ENCODE results near the gene LILRA6.
"Not testable (repeated sequence)": the region's sequence is repeated elsewhere in the genome, so short reads cannot be mapped to it uniquely, and the experiment has no call there.

Gene LILRA6

DNA sequence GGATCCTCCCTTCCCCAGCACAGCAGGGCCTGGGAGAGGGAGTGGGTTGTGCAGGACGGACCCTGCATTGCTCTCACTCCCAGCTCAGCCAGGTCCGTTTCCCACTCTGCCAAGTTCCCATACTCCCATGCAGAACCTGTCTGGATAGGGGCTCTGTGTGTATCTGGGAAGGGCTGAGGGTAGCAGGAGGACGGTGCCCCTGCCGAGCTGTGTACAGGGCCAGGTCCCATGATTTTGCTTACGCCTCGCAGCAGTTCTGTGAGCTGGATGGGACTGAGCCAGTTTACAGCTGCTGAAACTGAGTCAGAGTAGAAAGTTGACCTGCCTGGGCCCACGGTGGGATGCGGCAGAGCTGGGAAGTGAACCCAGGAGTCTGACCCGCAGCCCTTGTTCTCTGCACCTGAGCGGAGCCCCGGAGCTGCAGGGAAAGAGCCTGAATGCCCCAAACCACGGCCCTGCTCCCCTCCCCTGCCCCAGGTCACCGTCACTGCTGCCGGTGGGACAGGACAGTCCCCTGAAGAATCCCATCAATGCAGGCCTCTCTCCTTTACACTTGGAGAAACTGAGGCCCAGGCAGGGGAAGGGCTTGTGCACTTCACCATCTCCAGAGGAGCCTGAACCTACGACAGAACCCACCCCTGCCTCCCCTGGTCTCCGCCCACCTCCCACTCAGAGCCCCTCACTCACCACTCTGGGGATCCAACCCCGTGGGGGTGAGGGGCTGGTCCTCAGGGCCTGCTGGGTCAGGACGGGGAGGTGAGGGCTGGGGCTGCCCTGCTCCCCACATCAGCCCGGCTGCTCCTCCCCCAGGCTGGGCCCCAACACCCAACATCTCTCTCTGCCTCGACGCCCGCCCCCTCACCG lies 11.0 kb upstream of the LILRA6 start:
- Histone ChIP-seq H3K9ac (ENCODE audit: low read depth, low read length) (no peak overlapping the region), H3K9me3 (ENCODE audit: control insufficient read depth, insufficient read depth, low read length) (no peaks in the 10 kb centered on the region), H3K36me3 (ENCODE audit: insufficient read depth, low read length) (no peaks in the 10 kb centered on the region), H3K4me1 (ENCODE audit: insufficient read depth, low read length) (peaks cover 11% of the 10 kb centered on the region; the same call in 1 of the 2 replicates)

DNA sequence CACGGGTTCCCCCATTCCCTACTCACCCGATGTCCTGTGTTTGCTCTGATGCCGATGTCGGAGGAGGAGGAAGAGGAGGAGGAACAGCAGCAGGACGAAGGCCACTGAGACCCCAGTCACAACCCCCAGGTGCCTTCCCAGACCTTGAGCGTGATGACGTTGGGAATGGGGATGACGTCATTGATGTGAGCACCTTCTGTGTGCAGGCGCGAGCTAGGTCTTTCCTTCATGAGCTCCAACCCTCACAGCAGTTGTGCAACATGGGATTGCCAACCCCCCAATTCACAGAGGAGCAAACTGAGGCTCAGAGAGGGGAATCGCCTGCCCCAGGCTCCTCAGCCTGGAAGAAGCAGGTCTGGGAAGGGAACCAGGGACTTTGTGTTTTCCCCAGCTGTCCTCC lies 10.3 kb upstream of the LILRA6 start:
- peaks cover 11% of the 10 kb centered on the region; the same call in 1 of the 2 replicates for H3K4me1 ChIP-seq (ENCODE audit: insufficient read depth, low read length)
- H3K36me3 ChIP-seq (ENCODE audit: insufficient read depth, low read length): no peaks in the 10 kb centered on the region
- H3K9me3 ChIP-seq (ENCODE audit: control insufficient read depth, insufficient read depth, low read length): no peaks in the 10 kb centered on the region
- no peak overlapping the region for H3K9ac ChIP-seq (ENCODE audit: low read depth, low read length)

DNA sequence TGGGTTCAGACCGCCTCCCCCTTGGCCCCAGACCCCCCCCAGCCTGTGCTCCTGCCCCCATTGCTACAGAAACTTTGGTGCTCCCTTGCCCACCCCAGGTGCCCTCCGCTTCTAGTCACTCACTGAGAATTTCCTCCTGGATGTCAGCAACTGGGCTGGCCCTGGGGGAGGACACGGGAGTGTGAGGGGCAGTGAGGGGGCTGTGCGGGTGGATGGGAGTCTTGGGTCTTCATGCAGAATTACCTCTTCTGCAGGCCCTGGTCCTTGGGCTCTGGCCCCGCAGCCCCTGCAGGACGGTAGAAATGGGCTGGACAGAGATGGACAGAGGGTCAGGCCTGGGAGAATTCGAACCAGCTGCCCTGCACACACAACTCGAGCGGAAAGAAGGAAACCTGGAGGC lies 9.7 kb upstream of the LILRA6 start:
- Histone ChIP-seq H3K9me3 (ENCODE audit: control insufficient read depth, insufficient read depth, low read length) (no peaks in the 10 kb centered on the region), H3K4me1 (ENCODE audit: insufficient read depth, low read length) (peaks cover 11% of the 10 kb centered on the region; the same call in 1 of the 2 replicates), H3K36me3 (ENCODE audit: insufficient read depth, low read length) (no peaks in the 10 kb centered on the region), H3K9ac (ENCODE audit: low read depth, low read length) (no peak overlapping the region)

DNA sequence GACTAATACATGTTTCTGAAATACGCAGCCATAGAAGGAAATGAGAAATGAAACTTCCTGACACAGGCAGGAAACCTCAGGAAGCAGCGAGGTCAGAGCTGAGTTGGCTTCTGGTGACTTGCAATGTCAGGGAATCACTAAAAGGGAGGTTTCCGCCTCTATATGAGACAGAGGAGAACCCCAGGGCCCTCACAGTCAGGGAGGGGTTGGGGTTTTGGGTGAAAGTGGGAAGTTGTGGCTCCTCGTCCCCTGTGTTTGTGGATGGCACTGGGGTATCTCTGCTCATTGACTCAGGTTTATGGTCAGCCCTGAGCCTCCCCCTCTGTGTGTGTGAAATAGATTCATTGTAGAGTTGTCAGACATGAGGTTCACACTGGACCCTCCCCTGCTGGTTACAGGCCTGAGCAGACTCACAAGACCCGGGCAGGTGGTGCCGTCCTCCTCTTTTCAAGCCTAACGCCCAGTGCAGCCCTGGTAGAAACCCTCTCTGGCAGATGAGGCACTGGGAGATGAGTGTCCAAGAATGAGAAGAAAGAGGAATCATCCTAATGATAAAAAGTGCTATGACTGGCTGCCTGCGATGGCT lies 5.5 kb upstream of the LILRA6 start:
- Histone ChIP-seq H3K36me3 (ENCODE audit: insufficient read depth, low read length) (no peaks in the 10 kb centered on the region), H3K9ac (ENCODE audit: low read depth, low read length) (no peak overlapping the region), H3K4me1 (ENCODE audit: insufficient read depth, low read length) (no peaks in the 10 kb centered on the region), H3K9me3 (ENCODE audit: control insufficient read depth, insufficient read depth, low read length) (no peaks in the 10 kb centered on the region)

DNA sequence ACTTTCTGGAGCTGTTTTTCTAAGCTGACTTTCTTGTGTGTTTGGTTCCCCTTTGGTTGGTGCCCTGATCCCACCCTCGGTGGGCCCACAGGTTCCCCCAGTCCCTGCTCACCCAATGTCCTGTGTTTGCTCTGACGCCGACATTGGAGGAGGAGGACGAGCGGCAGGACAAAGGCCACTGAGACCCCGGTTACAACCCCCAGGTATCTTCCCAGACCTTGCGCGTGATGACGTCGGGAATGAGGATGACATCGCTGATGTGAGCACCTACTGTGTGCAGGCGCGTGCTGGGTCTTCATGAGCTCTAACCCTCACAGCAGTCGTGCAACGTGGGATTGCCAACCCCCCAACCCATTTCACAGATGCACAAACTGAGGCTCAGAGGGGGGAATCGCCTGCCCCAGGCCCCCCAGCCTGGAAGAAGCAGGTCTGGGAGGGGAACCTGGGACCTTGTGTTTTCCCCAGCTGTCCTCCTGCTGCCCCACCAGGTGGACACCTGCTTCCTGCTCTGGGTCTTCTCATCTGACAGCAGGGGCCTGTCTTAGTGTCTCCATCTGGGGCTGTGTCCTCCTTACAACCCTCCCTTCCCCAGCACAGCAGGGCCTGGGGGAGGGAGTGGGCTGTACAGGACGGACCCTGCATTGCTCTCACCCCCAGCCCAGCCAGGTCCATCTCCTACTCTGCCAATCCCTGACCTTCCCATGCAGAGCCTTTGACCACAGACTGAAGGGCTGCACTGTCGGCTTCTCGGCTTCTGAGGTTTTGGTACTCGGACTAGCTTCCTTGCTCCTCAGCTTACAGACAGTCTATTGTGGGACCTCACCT lies 4.7 kb upstream of the LILRA6 start:
- Histone ChIP-seq H3K9ac (ENCODE audit: low read depth, low read length) (no peak overlapping the region), H3K4me1 (ENCODE audit: insufficient read depth, low read length) (no peaks in the 10 kb centered on the region), H3K36me3 (ENCODE audit: insufficient read depth, low read length) (no peaks in the 10 kb centered on the region), H3K9me3 (ENCODE audit: control insufficient read depth, insufficient read depth, low read length) (no peaks in the 10 kb centered on the region)

DNA sequence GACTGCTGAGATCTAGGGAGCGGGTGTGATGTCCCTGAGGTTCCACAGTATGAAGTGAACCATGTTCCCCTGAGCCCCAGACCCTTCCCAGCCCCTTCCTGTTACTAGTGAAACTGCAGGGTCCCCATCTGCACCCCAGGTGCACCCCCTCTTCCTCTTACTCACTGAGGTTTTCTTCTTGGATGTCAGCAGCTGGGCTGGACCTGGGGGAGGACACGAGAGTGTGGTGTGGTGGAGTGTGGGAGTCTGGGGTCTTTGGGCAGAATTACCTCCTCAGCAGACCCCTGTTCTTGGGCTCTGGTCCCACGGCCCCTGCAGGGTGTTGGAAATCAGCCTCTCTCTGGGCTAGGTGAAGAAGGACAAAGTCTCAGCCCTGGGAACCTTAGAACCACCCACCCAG lies 3.3 kb upstream of the LILRA6 start:
- Histone ChIP-seq H3K9ac (ENCODE audit: low read depth, low read length) (no peak overlapping the region), H3K4me1 (ENCODE audit: insufficient read depth, low read length) (no peaks in the 10 kb centered on the region), H3K9me3 (ENCODE audit: control insufficient read depth, insufficient read depth, low read length) (no peaks in the 10 kb centered on the region)

DNA sequence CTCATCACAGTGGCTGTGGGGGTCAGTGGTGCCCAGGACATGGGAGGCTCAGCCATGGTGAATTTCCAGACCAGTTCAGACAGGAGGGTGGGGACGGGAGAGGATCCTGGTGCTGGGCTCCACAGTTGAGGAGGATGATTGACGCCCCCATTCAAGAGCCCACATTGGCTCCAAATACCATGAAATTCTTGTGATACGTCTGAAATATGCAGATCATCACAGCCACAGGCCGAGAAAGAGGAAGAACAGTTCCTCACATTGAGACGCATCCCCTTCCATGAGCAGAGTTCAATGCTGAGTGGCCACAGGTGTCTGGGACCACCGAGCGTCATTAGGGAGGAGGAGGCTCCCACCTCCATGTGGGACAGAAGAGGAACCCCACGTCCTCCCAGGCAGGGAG lies 1.2 kb upstream of the LILRA6 start:
- H3K9ac ChIP-seq (ENCODE audit: low read depth, low read length); H3K9me3 ChIP-seq (ENCODE audit: control insufficient read depth, insufficient read depth, low read length); H3K4me1 ChIP-seq (ENCODE audit: insufficient read depth, low read length); H3K36me3 ChIP-seq (ENCODE audit: insufficient read depth, low read length): not testable (repeated sequence)

More for the DNA sequence above, 3.3 kb upstream of the LILRA6 start:
- H3K36me3 ChIP-seq (ENCODE audit: insufficient read depth, low read length): no peaks in the 10 kb centered on the region

DNA sequence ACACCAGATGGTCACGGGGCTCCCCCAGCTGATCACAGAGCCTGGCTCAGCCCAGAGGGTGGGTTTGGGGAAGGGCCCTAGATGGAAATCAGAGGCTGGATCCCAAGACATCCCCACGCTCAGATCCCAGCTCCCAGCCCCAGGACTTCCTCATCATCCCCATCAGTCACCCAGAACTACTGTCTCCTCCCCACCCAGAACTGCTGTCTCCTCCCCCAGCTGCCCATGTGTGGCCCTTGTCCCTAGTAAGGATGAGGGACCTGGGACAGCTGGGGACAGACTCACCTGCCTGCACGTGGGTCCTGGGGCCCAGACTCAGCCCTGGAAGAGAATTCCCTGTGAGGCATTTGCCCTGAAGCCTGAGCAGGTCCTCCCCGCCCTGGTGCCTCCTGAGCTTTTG lies 356 bp downstream of the LILRA6 start:
- H3K36me3 ChIP-seq (ENCODE audit: insufficient read depth, low read length); H3K4me1 ChIP-seq (ENCODE audit: insufficient read depth, low read length); H3K9ac ChIP-seq (ENCODE audit: low read depth, low read length); H3K9me3 ChIP-seq (ENCODE audit: control insufficient read depth, insufficient read depth, low read length): not testable (repeated sequence)

GRCh38 chr19:54240372-54241336 lies 1.9 kb downstream of the LILRA6 start:
- H3K9me3 ChIP-seq (ENCODE audit: control insufficient read depth, insufficient read depth, low read length); H3K9ac ChIP-seq (ENCODE audit: low read depth, low read length); H3K36me3 ChIP-seq (ENCODE audit: insufficient read depth, low read length); H3K4me1 ChIP-seq (ENCODE audit: insufficient read depth, low read length): not testable (repeated sequence)

DNA sequence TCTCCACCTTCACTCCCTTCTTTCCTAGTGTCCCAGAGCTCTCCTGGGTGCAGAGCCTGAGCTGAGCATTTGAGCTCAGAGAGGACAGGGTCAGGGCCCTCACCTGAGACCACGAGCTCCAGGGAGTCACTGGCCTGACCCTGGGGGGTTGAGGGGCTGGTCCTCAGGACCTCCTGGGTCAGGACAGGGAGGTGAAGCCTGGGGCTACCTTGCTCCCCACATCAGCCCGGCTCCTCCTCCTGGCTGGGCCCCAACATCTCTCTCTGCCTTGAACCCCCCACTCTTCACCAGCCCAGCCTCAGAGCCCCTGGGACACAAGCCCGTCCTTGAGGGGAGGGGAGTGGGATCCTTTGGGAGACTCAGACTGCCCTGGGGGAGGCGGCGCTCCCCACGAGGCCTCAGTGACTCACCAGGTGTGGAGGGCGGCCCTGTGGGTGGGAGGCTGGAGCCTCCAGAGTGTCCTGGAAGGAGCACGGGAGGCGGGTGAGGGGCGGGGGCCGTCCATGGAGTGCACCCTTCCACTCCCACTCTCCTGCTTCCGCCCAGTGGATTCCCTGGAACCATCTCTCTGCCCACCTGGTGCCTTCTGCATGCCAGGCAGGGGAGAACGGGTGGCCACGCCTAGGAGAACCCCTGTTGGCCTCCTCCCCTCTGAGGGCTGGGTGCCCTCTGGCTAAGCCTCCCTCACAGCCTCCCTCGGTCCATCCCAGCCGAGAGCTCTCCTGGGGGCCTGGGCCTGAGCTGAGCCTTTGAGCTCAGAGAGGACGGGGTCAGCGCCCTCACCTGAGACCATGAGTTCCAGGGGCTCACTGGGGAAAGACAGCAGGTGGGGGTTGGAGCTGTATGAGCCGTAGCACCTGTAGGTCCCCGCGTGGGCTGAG lies 2.9 kb downstream of the LILRA6 start:
- not testable (repeated sequence) for H3K9me3 ChIP-seq (ENCODE audit: control insufficient read depth, insufficient read depth, low read length); H3K4me1 ChIP-seq (ENCODE audit: insufficient read depth, low read length); H3K36me3 ChIP-seq (ENCODE audit: insufficient read depth, low read length); H3K9ac ChIP-seq (ENCODE audit: low read depth, low read length)

DNA sequence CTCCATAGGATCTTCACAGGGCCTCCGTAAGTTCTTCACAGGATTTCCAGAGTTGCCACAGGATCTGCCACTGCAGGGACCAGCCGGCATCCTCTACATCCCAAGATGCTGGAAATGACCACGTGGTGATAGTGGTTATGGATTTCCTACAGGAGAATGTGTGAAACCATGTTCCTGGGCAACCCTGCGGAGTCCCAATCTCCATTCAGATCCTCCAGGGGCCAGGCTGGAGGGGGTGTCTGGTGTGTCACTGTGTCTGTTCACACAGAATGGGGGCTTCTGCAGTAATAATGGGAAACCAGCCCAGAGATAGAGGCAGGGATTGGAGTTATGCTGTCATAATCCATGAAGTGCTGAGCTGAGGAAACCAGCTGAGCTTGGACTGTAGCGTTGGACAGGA lies 8.6 kb downstream of the LILRA6 start:
- H3K9me3 ChIP-seq (ENCODE audit: control insufficient read depth, insufficient read depth, low read length): no peaks in the 10 kb centered on the region
- peaks cover 6% of the 10 kb centered on the region for H3K4me1 ChIP-seq (ENCODE audit: insufficient read depth, low read length)
- no peak overlapping the region for H3K9ac ChIP-seq (ENCODE audit: low read depth, low read length)
- H3K36me3 ChIP-seq (ENCODE audit: insufficient read depth, low read length): no peaks in the 10 kb centered on the region

DNA sequence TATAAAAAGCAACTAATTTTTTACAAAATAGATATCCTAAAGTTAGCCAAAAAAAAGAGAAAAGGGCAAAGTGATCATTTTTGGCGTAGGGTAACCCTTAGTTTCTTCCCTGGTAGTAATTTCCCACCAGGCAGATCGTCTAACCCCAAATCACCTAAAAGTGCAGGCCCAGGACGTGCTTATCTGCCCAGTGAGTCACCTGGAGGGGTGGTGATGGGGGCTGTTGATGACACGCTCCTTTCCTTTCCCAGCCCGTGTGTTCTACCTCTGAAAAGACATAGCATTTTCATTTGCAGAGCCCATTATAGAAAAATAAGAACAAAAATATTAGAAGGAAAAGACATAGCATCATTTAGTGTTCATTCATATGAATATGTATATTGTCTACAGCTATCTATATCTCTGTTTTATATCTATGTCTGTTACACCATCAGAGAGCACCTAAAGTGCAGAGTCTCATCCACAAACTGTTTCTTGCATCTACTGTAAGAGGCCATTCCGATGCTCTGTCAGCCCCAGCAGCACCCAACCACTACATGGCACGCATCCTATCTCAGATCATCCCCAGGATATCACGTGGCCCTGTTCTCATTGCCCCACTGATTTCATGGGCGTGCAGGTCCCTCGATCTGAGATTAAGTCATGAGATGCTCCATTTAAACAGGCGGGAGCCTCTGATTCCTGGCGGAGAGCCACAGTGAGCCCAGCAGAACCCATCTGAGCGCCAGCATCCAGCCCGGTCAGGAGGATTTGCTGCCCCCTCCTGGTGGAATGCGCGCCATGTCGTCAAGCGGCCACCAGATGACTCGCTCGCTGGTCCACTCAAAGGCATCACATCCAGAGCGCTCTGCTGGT lies 11.3 kb downstream of the LILRA6 start:
- H3K9me3 ChIP-seq (ENCODE audit: control insufficient read depth, insufficient read depth, low read length): 0 out of 2 replicates have a peak, but pooled peaks cover 5% of the 10 kb centered on the region
- no peak overlapping the region; the same call in 1 of the 2 replicates for H3K9ac ChIP-seq (ENCODE audit: low read depth, low read length)
- H3K36me3 ChIP-seq (ENCODE audit: insufficient read depth, low read length): no peaks in the 10 kb centered on the region
- H3K4me1 ChIP-seq (ENCODE audit: insufficient read depth, low read length): peaks cover 6% of the 10 kb centered on the region
